Hematopoietic multipotent progenitor cell (in vitro differentiated cells): Measurements from ENCODE around the gene TRAF3IP3. TPM values are rescaled to one million over a fixed set of nuclear protein-coding genes. Genes with fewer than 3 reads are reported as not detected.

ENCODE experiments used
- DNase-seq, 3 donors: peaks; one replicate each; pipeline ENCODE4 v3.0.0-alpha.2; 2011 to 2015; ENCODE audit warnings: low read depth in 2 of 3, low spot score in 2 of 3
- total RNA-seq: library from RNA; depleted of rRNA; stranded (reverse); fragments of >200 nt; gene quantifications from one replicate; pipeline ENCODE4 v1.2.3, GENCODE V29; 2012

Gene TRAF3IP3
- total RNA-seq, 1 donor: 32.9 TPM

GRCh38 chr1:209822706-209823105 lies 66.9 kb downstream of the TRAF3IP3 start:
- DNase-seq: no peak

- DNase-seq: peak; percentile 17 to 76 (median 49)
Observed at GRCh38 chr1:209823143-209824041, 67.5 kb downstream of the TRAF3IP3 start.

GRCh38 chr1:209825591-209826434 lies 70.0 kb downstream of the TRAF3IP3 start:
- no peak for DNase-seq

- peak; percentile 82 to 98 (median 96) for DNase-seq
Observed at GRCh38 chr1:209827384-209828262, 71.8 kb downstream of the TRAF3IP3 start, which contains the start of gene UTP25. UTP25 (plus strand) TSS chr1:209827972; CDS start chr1:209828064, 92 bp downstream.

- no peak for DNase-seq
Observed at GRCh38 chr1:209829716-209830115, 73.9 kb downstream of the TRAF3IP3 start.

GRCh38 chr1:209830722-209831121 lies 74.9 kb downstream of the TRAF3IP3 start:
- DNase-seq: no peak

GRCh38 chr1:209831615-209832014 lies 75.8 kb downstream of the TRAF3IP3 start:
- DNase-seq: no peak

Other genes starting within 250 kb of the TRAF3IP3 start
- gene CAMK1G, start 172.3 kb upstream of the TRAF3IP3 start, total RNA-seq: not detected
- gene LAMB3, start 103.6 kb upstream of the TRAF3IP3 start, total RNA-seq: 0.54 TPM
- gene G0S2, start 80.6 kb upstream of the TRAF3IP3 start, total RNA-seq: 5.1 TPM
- not detected for gene HSD11B1, start 51.2 kb upstream of the TRAF3IP3 start, total RNA-seq
- gene C1orf74, start 28.5 kb downstream of the TRAF3IP3 start, total RNA-seq: 3.5 TPM
- gene IRF6, start 50.1 kb downstream of the TRAF3IP3 start, total RNA-seq: 5.4 TPM
- gene UTP25, start 71.9 kb downstream of the TRAF3IP3 start, total RNA-seq: 3.8 TPM
- gene SYT14, start 182.2 kb downstream of the TRAF3IP3 start, total RNA-seq: not detected